ENCODE measurements around the gene UBE2D3.

UBE2D3 gene

DNA sequence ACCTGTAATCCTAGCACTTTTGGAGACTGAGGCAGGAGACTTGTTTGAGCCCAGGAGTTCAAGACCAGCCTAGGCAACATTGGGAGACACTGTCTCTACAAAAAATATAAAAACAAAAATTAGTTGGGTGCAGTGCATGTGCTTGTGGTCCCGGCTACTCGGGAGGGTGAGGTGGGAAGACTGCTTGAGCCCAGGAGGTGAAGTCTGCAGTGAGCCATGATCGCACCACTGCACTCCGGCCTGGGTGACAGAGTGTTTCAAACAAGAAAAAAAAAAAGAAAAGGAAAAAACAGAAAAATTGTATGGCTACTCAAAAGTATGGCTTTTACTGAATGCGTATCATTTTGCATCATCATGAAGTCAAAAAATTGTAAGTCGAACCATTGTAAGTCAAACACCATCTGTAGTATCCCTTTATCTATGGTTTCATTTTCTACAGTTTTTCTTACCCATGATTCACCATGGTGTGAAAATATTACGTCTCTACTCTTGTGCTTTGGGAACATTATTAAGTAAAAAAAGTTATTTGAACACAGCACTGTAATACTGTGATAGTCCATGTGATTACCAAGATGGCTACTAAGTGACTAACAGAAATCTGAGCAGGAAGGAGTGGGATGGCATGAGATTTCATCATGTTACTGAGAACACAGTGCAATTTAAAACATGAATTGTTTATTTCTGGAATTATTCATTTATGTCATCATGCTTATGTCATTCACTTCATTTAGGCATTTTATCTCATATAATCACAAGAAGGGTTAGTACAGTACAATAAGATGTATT lies 40.1 kb downstream of the UBE2D3 start:
- no peak; the same call in 2 of the 3 replicates for ATAC-seq
- no peak for TF ChIP-seq ZNF70 (CRISPR knock-in tag; IDR thresholded peaks at IDR 0.05)
- no peak for TF ChIP-seq TCF4 (CRISPR knock-in tag; IDR thresholded peaks at IDR 0.05; ENCODE audit: borderline replicate concordance)
- no peak for TF ChIP-seq ZFP3 (CRISPR knock-in tag; IDR thresholded peaks at IDR 0.05)
- TF ChIP-seq ZFP30 (CRISPR knock-in tag; IDR thresholded peaks at IDR 0.05), result no peak
- no peak for TF ChIP-seq CSDC2 (CRISPR knock-in tag; IDR thresholded peaks at IDR 0.05)
- TF ChIP-seq BACH2 (CRISPR knock-in tag; IDR thresholded peaks at IDR 0.05; ENCODE audit: borderline replicate concordance), result no peak
- no peak for TF ChIP-seq GLIS3 (CRISPR knock-in tag; IDR thresholded peaks at IDR 0.05)
- no peak for TF ChIP-seq ZC3H10 (CRISPR knock-in tag; IDR thresholded peaks at IDR 0.05)
- TF ChIP-seq TOX (CRISPR knock-in tag; IDR thresholded peaks at IDR 0.05; ENCODE audit: borderline replicate concordance), result no peak
- no peak for TF ChIP-seq PPARA (CRISPR knock-in tag; IDR thresholded peaks at IDR 0.05; ENCODE audit: borderline replicate concordance)

- no peak for ATAC-seq
- TF ChIP-seq TOX (CRISPR knock-in tag; IDR thresholded peaks at IDR 0.05; ENCODE audit: borderline replicate concordance) (no peak), ZC3H10 (CRISPR knock-in tag; IDR thresholded peaks at IDR 0.05) (no peak), PATZ1 (CRISPR knock-in tag; IDR thresholded peaks at IDR 0.05; ENCODE audit: borderline replicate concordance) (no peak), TCF4 (CRISPR knock-in tag; IDR thresholded peaks at IDR 0.05; ENCODE audit: borderline replicate concordance) (no peak), BACH2 (CRISPR knock-in tag; IDR thresholded peaks at IDR 0.05; ENCODE audit: borderline replicate concordance) (no peak), ESRRG (CRISPR knock-in tag; IDR thresholded peaks at IDR 0.05) (no peak), ZFP3 (CRISPR knock-in tag; IDR thresholded peaks at IDR 0.05) (no peak), ZNF565 (CRISPR knock-in tag; conservative IDR thresholded peaks at IDR 0.05; ENCODE audit: low read depth) (no peak), ZFP30 (CRISPR knock-in tag; IDR thresholded peaks at IDR 0.05) (no peak), RARB (CRISPR knock-in tag; IDR thresholded peaks at IDR 0.05) (no peak), ZNF8 (CRISPR knock-in tag; IDR thresholded peaks at IDR 0.05) (no peak), GLIS3 (CRISPR knock-in tag; IDR thresholded peaks at IDR 0.05) (no peak), SNAI2 (CRISPR knock-in tag; IDR thresholded peaks at IDR 0.05) (no peak), ZNF70 (CRISPR knock-in tag; IDR thresholded peaks at IDR 0.05) (no peak), PPARA (CRISPR knock-in tag; IDR thresholded peaks at IDR 0.05; ENCODE audit: borderline replicate concordance) (no peak)
- TF ChIP-seq, protein P1, sequence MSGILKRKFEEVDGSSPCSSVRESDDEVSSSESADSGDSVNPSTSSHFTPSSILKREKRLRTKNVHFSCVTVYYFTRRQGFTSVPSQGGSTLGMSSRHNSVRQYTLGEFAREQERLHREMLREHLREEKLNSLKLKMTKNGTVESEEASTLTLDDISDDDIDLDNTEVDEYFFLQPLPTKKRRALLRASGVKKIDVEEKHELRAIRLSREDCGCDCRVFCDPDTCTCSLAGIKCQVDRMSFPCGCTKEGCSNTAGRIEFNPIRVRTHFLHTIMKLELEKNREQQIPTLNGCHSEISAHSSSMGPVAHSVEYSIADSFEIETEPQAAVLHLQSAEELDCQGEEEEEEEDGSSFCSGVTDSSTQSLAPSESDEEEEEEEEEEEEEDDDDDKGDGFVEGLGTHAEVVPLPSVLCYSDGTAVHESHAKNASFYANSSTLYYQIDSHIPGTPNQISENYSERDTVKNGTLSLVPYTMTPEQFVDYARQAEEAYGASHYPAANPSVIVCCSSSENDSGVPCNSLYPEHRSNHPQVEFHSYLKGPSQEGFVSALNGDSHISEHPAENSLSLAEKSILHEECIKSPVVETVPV (CRISPR knock-in tag; IDR thresholded peaks at IDR 0.05), result no peak
- TF ChIP-seq, protein P2, sequence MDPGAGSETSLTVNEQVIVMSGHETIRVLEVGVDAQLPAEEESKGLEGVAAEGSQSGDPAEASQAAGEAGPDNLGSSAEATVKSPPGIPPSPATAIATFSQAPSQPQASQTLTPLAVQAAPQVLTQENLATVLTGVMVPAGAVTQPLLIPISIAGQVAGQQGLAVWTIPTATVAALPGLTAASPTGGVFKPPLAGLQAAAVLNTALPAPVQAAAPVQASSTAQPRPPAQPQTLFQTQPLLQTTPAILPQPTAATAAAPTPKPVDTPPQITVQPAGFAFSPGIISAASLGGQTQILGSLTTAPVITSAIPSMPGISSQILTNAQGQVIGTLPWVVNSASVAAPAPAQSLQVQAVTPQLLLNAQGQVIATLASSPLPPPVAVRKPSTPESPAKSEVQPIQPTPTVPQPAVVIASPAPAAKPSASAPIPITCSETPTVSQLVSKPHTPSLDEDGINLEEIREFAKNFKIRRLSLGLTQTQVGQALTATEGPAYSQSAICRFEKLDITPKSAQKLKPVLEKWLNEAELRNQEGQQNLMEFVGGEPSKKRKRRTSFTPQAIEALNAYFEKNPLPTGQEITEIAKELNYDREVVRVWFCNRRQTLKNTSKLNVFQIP (CRISPR knock-in tag; IDR thresholded peaks at IDR 0.05; ENCODE audit: borderline replicate concordance, low read depth), result no peak
- TF ChIP-seq, protein P3, sequence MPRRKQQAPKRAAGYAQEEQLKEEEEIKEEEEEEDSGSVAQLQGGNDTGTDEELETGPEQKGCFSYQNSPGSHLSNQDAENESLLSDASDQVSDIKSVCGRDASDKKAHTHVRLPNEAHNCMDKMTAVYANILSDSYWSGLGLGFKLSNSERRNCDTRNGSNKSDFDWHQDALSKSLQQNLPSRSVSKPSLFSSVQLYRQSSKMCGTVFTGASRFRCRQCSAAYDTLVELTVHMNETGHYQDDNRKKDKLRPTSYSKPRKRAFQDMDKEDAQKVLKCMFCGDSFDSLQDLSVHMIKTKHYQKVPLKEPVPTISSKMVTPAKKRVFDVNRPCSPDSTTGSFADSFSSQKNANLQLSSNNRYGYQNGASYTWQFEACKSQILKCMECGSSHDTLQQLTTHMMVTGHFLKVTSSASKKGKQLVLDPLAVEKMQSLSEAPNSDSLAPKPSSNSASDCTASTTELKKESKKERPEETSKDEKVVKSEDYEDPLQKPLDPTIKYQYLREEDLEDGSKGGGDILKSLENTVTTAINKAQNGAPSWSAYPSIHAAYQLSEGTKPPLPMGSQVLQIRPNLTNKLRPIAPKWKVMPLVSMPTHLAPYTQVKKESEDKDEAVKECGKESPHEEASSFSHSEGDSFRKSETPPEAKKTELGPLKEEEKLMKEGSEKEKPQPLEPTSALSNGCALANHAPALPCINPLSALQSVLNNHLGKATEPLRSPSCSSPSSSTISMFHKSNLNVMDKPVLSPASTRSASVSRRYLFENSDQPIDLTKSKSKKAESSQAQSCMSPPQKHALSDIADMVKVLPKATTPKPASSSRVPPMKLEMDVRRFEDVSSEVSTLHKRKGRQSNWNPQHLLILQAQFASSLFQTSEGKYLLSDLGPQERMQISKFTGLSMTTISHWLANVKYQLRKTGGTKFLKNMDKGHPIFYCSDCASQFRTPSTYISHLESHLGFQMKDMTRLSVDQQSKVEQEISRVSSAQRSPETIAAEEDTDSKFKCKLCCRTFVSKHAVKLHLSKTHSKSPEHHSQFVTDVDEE (CRISPR knock-in tag; IDR thresholded peaks at IDR 0.05), result no peak
- TF ChIP-seq, protein P4, sequence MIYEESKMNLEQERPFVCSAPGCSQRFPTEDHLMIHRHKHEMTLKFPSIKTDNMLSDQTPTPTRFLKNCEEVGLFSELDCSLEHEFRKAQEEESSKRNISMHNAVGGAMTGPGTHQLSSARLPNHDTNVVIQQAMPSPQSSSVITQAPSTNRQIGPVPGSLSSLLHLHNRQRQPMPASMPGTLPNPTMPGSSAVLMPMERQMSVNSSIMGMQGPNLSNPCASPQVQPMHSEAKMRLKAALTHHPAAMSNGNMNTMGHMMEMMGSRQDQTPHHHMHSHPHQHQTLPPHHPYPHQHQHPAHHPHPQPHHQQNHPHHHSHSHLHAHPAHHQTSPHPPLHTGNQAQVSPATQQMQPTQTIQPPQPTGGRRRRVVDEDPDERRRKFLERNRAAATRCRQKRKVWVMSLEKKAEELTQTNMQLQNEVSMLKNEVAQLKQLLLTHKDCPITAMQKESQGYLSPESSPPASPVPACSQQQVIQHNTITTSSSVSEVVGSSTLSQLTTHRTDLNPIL (CRISPR knock-in tag; IDR thresholded peaks at IDR 0.05; ENCODE audit: low read depth), result no peak
Measured at GRCh38 chr4:102786279-102786678, 41.1 kb downstream of the UBE2D3 start.
